HG03045 (cell line): ENCODE measurements around the gene RIPK4.

Experiments
- ATAC-seq: cut with Tn5 transposase; IDR thresholded peaks from one replicate; pipeline ENCODE4 v1.9.1; 2021; ENCODE audit warnings: mild to moderate bottlenecking, moderate library complexity; ENCODE audit not compliant: unreplicated experiment

The RIPK4 gene

GRCh38 chr21:41755258-41755933, 11.5 kb downstream of the RIPK4 start:
- no peak for ATAC-seq

- no peak for ATAC-seq
These were observed 12.4 kb downstream of the RIPK4 start for GRCh38 chr21:41754479-41754891.

- no peak for ATAC-seq
These were observed 13.6 kb downstream of the RIPK4 start for GRCh38 chr21:41753006-41753898.

- no peak for ATAC-seq
These were observed 14.6 kb downstream of the RIPK4 start for GRCh38 chr21:41752231-41752681.

GRCh38 chr21:41751611-41752011, 15.2 kb downstream of the RIPK4 start:
- ATAC-seq, result no peak

GRCh38 chr21:41750532-41751151, 16.2 kb downstream of the RIPK4 start:
- no peak for ATAC-seq

- ATAC-seq, result no peak
These were observed 16.8 kb downstream of the RIPK4 start for GRCh38 chr21:41750051-41750450.

GRCh38 chr21:41749286-41749685, 17.6 kb downstream of the RIPK4 start:
- ATAC-seq, result no peak

- no peak for ATAC-seq
These were observed 18.7 kb downstream of the RIPK4 start for GRCh38 chr21:41747943-41748738.

GRCh38 chr21:41746744-41747006, 20.2 kb downstream of the RIPK4 start:
- no peak for ATAC-seq

- ATAC-seq, result no peak
These were observed 20.7 kb downstream of the RIPK4 start for GRCh38 chr21:41745971-41746743.

- ATAC-seq, result no peak
These were observed 21.6 kb downstream of the RIPK4 start for GRCh38 chr21:41745026-41745820.

- ATAC-seq, result no peak
These were observed 22.6 kb downstream of the RIPK4 start for GRCh38 chr21:41744028-41744930.

GRCh38 chr21:41743321-41744027, 23.4 kb downstream of the RIPK4 start:
- ATAC-seq, result no peak

GRCh38 chr21:41742073-41742875, 24.6 kb downstream of the RIPK4 start:
- ATAC-seq, result no peak

GRCh38 chr21:41741253-41742072, 25.4 kb downstream of the RIPK4 start:
- ATAC-seq, result no peak
